ENCODE results near the gene MAPK8IP1.

DNA sequence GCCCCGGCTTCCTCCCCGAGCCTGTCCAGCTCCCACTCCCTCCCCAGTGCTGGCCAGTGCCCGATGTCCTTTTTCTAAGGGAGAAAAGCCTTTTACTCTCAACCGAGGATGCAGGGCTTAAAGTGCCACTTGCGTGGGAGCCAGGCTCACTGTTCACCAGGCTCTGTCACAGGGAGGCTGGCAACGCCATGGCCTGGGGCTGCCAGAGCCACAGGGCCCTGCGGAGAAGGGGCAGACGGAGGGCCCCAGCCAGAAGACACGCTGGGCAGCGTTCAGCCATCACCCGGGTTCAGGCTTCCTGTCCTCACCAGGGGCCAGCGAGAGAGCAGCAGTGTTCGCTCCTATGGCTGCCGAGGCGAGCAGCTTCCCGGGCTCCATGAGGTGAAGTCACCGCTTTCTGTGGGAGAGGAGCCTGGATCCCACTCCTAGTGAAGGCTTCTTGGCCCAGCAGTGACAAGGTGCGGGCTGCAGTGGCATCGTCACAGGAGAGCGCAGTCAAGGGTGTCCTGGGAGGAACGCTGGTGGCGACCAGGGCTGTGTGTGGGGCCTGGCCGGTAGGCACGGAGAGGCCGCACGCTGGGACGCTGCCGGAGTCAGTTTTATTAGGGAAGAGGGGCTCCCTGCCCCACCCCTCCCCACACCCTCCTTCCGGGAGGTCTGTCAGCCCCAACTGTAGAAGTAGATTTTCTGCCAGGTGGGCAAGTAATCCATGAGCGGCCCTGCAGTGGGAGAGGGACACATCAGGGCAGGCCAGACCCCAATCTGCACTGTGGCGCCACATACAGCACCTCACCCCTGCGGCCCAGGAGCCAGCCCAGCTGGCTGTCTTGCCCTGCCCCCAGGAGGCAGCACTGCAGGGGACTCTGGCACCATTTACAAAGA lies 24.4 kb downstream of the MAPK8IP1 start:
- no peak for TF ChIP-seq EZH2 (IDR thresholded peaks at IDR 0.05; ENCODE audit: low read depth)
- TF ChIP-seq, protein P1, sequence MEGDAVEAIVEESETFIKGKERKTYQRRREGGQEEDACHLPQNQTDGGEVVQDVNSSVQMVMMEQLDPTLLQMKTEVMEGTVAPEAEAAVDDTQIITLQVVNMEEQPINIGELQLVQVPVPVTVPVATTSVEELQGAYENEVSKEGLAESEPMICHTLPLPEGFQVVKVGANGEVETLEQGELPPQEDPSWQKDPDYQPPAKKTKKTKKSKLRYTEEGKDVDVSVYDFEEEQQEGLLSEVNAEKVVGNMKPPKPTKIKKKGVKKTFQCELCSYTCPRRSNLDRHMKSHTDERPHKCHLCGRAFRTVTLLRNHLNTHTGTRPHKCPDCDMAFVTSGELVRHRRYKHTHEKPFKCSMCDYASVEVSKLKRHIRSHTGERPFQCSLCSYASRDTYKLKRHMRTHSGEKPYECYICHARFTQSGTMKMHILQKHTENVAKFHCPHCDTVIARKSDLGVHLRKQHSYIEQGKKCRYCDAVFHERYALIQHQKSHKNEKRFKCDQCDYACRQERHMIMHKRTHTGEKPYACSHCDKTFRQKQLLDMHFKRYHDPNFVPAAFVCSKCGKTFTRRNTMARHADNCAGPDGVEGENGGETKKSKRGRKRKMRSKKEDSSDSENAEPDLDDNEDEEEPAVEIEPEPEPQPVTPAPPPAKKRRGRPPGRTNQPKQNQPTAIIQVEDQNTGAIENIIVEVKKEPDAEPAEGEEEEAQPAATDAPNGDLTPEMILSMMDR (conservative IDR thresholded peaks at IDR 0.05), result no peak

Data from PC-9 (cell line).